ENCODE measurements around the gene IFNLR1. TPM values are rescaled to one million over a fixed set of nuclear protein-coding genes. Genes with fewer than 3 reads are reported as not detected.

IFNLR1 gene
- total RNA-seq, 4 donors from 2014 or later = 2.0 to 7.4 (median 5.0) TPM

DNA sequence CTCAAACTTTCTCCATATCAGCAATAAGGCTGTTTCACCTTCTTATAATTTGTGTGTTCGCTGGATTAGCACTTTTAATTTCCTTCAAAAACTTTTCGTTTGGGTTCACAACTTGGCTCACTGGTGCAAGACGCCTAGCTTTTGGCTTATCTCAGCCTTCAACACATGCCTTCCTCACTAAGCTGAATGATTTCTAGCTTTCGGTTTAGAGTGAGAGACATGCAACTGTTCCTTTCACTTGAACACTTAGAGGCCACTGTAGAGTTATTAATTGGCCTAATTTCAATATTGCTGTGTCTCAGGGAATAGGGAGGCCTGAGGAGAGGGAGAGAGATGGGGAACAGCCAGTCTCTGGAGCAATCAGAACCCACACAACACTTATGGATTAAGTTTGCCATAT is 41.2 kb upstream of the IFNLR1 start:
- no peaks in the 10 kb centered on the region for H3K36me3 ChIP-seq
- H3K27ac ChIP-seq = no peak overlapping the region
- no peaks in the 10 kb centered on the region for H3K4me1 ChIP-seq
- H3K27me3 ChIP-seq = no peaks in the 10 kb centered on the region
- no peak for ATAC-seq
- no peak for TF ChIP-seq POLR2A (IDR thresholded peaks at IDR 0.05)
- TF ChIP-seq, protein P1, sequence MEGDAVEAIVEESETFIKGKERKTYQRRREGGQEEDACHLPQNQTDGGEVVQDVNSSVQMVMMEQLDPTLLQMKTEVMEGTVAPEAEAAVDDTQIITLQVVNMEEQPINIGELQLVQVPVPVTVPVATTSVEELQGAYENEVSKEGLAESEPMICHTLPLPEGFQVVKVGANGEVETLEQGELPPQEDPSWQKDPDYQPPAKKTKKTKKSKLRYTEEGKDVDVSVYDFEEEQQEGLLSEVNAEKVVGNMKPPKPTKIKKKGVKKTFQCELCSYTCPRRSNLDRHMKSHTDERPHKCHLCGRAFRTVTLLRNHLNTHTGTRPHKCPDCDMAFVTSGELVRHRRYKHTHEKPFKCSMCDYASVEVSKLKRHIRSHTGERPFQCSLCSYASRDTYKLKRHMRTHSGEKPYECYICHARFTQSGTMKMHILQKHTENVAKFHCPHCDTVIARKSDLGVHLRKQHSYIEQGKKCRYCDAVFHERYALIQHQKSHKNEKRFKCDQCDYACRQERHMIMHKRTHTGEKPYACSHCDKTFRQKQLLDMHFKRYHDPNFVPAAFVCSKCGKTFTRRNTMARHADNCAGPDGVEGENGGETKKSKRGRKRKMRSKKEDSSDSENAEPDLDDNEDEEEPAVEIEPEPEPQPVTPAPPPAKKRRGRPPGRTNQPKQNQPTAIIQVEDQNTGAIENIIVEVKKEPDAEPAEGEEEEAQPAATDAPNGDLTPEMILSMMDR (IDR thresholded peaks at IDR 0.05 in 4 of 5, conservative IDR thresholded peaks at IDR 0.05 in 1 of 5) = no peak
- intact Hi-C loops (cut with DNase I; ENCODE audit: low total_unique reads) (no loop called here), in situ Hi-C loops (cut with MboI; ENCODE audit: low sequenced_read_pairs in 4 of 4) (no loop called here)
- no peak for DNase-seq
- H3K4me3 ChIP-seq = no peak overlapping the region
- H3K9me3 ChIP-seq = no peaks in the 10 kb centered on the region

GRCh38 chr1:24226749-24227148 is 39.7 kb upstream of the IFNLR1 start:
- DNase-seq = no peak
- no peaks in the 10 kb centered on the region for H3K36me3 ChIP-seq
- no peak for TF ChIP-seq POLR2A (IDR thresholded peaks at IDR 0.05)
- TF ChIP-seq, protein P1 (IDR thresholded peaks at IDR 0.05 in 4 of 5, conservative IDR thresholded peaks at IDR 0.05 in 1 of 5) = no peak
- ATAC-seq = no peak
- intact Hi-C loops (cut with DNase I; ENCODE audit: low total_unique reads) = no loop called here
- H3K4me3 ChIP-seq = no peak overlapping the region
- in situ Hi-C loops (cut with MboI; ENCODE audit: low sequenced_read_pairs in 4 of 4) = no loop called here
- no peaks in the 10 kb centered on the region for H3K9me3 ChIP-seq
- H3K27ac ChIP-seq = no peak overlapping the region
- no peaks in the 10 kb centered on the region for H3K4me1 ChIP-seq
- peaks cover 0 to 9% (median 0%) of the 10 kb centered on the region in 3 donors for H3K27me3 ChIP-seq

- DNase-seq (no peak), ATAC-seq (no peak)
- no peaks in the 10 kb centered on the region for H3K9me3 ChIP-seq
- peaks cover 0 to 13% (median 5%) of the 10 kb centered on the region in 3 donors for H3K27me3 ChIP-seq
- no peak overlapping the region for H3K4me3 ChIP-seq
- H3K4me1 ChIP-seq = no peaks in the 10 kb centered on the region
- no peaks in the 10 kb centered on the region for H3K36me3 ChIP-seq
- in situ Hi-C loops (cut with MboI; ENCODE audit: low sequenced_read_pairs in 4 of 4) = loop anchor here in 2 of 4 donors (25.0 kb wide), 2 partner anchors 363 to 413 kb away; partner anchors contain the start of gene SRRM1 (in 1 of the 2)
- intact Hi-C loops (cut with DNase I; ENCODE audit: low total_unique reads) = no loop called here
- TF ChIP-seq, protein P1 (IDR thresholded peaks at IDR 0.05 in 4 of 5, conservative IDR thresholded peaks at IDR 0.05 in 1 of 5) = no peak
- no peak overlapping the region for H3K27ac ChIP-seq
Measured at GRCh38 chr1:24224761-24225160, 37.7 kb upstream of the IFNLR1 start.

DNA sequence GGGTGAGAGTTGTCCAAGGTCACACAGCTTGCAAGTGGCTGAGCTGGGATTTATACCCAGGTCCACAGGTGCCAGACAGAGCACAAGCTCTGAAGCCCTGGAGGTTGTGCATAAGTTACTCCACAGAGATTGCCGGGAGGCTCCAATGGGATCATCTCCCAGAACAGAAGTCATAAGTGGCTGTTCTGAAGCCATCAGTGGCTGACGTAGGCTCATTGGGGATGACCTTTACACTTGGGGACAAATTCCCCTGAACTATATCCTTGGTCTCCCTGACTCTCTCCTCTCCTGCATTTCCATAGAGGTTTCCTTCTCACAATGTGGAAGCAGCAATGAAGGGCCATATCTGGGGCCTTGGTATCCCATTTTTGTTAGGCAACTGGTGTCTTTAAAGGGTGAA is 37.0 kb upstream of the IFNLR1 start:
- H3K9me3 ChIP-seq = no peaks in the 10 kb centered on the region
- H3K27me3 ChIP-seq = peaks cover 0 to 16% (median 6%) of the 10 kb centered on the region in 3 donors
- intact Hi-C loops (cut with DNase I; ENCODE audit: low total_unique reads) = no loop called here
- ATAC-seq (no peak), DNase-seq (no peak)
- no peaks in the 10 kb centered on the region for H3K36me3 ChIP-seq
- TF ChIP-seq POLR2A (IDR thresholded peaks at IDR 0.05) = no peak
- TF ChIP-seq, protein P1 (IDR thresholded peaks at IDR 0.05 in 4 of 5, conservative IDR thresholded peaks at IDR 0.05 in 1 of 5) = no peak
- no peaks in the 10 kb centered on the region for H3K4me1 ChIP-seq
- in situ Hi-C loops (cut with MboI; ENCODE audit: low sequenced_read_pairs in 4 of 4) = loop anchor here in 2 of 4 donors (25.0 kb wide), 2 partner anchors 363 to 413 kb away; partner anchors contain the start of gene SRRM1 (in 1 of the 2)
- no peak overlapping the region for H3K27ac ChIP-seq
- no peak overlapping the region for H3K4me3 ChIP-seq

DNA sequence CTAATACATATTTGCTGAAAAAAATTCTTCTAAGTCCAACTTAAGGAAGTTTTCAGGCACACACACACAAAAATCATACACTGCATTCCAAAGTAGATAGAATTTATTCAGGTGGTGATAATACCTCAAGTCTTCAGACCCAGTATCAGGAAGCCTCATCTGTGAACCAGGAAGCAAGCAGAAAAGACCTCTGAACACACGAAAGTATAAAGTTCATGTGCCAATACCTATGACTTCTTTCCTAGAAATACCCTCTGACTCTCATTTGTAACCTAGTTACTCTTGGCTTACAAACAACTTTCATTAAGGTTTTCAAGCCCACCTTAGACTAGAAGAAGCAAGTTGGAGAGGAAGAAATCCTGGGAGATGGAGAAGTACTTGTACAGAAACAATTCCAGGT is 35.7 kb upstream of the IFNLR1 start:
- intact Hi-C loops (cut with DNase I; ENCODE audit: low total_unique reads) (no loop called here), in situ Hi-C loops (cut with MboI; ENCODE audit: low sequenced_read_pairs in 4 of 4) (loop anchor here in 2 of 4 donors (25.0 kb wide), 2 partner anchors 365 to 415 kb away; partner anchors contain the start of gene SRRM1 (in 1 of the 2))
- no peaks in the 10 kb centered on the region for H3K9me3 ChIP-seq
- no peak overlapping the region for H3K4me3 ChIP-seq
- no peak overlapping the region for H3K27ac ChIP-seq
- TF ChIP-seq, protein P1 (IDR thresholded peaks at IDR 0.05 in 4 of 5, conservative IDR thresholded peaks at IDR 0.05 in 1 of 5) = no peak
- TF ChIP-seq POLR2A (IDR thresholded peaks at IDR 0.05) = no peak
- ATAC-seq (no peak), DNase-seq (no peak)
- H3K27me3 ChIP-seq = peaks cover 4 to 22% (median 10%) of the 10 kb centered on the region in 3 donors
- H3K36me3 ChIP-seq = no peaks in the 10 kb centered on the region
- H3K4me1 ChIP-seq = no peaks in the 10 kb centered on the region

Measured in gastrocnemius medialis (tissue), 4 donors.